Activated naive CD8-positive, alpha-beta T cell treated with anti-CD3 and anti-CD28 coated beads for 36 hours (primary cell): ENCODE data around the gene DEFB124. TPM values are rescaled to one million over a fixed set of nuclear protein-coding genes. Genes with fewer than 3 reads are reported as not detected.
"Not testable (repeated sequence)": the region's sequence is repeated elsewhere in the genome, so short reads cannot be mapped to it uniquely, and the experiment has no call there.

Experiments
- DNase-seq: peaks from one replicate; pipeline ENCODE4 v3.0.0; 2021
- H3K27ac Mint-ChIP-seq: one replicate; pipeline ENCODE4 v1.8.0; 2022; ENCODE audit warnings: mild to moderate bottlenecking, moderate library complexity, mixed read lengths
- H3K27me3 Mint-ChIP-seq: one replicate; pipeline ENCODE4 v1.8.0; 2022; ENCODE audit warnings: mild to moderate bottlenecking, mixed read lengths
- H3K36me3 Mint-ChIP-seq: one replicate; pipeline ENCODE4 v1.8.0; 2021; ENCODE audit warnings: mild to moderate bottlenecking, mixed read lengths
- H3K4me1 Mint-ChIP-seq: one replicate; pipeline ENCODE4 v1.8.0; 2021; ENCODE audit warnings: mixed read lengths
- H3K4me3 Mint-ChIP-seq: one replicate; pipeline ENCODE4 v1.8.0; 2022; ENCODE audit warnings: mild to moderate bottlenecking, moderate library complexity, mixed read lengths
- H3K9me3 Mint-ChIP-seq: one replicate; pipeline ENCODE4 v1.8.0; 2022; ENCODE audit warnings: mixed read lengths
- total RNA-seq, 2 experiments: library from RNA; stranded (reverse); gene quantifications; one replicate each; pipeline ENCODE4 v1.2.3, GENCODE V29; 2021

DEFB124 gene
- total RNA-seq, 2 experiments from 2014 or later = not detected

GRCh38 chr20:31472395-31473330 is 2.3 kb downstream of the DEFB124 start:
- no peak overlapping the region for H3K27ac Mint-ChIP-seq
- H3K4me3 Mint-ChIP-seq = no peak overlapping the region
- H3K4me1 Mint-ChIP-seq = peaks cover 14% of the 10 kb centered on the region
- H3K36me3 Mint-ChIP-seq = peaks cover 1% of the 10 kb centered on the region
- peaks cover 2% of the 10 kb centered on the region for H3K9me3 Mint-ChIP-seq
- peaks cover 40% of the 10 kb centered on the region for H3K27me3 Mint-ChIP-seq
- DNase-seq = no peak

DNA sequence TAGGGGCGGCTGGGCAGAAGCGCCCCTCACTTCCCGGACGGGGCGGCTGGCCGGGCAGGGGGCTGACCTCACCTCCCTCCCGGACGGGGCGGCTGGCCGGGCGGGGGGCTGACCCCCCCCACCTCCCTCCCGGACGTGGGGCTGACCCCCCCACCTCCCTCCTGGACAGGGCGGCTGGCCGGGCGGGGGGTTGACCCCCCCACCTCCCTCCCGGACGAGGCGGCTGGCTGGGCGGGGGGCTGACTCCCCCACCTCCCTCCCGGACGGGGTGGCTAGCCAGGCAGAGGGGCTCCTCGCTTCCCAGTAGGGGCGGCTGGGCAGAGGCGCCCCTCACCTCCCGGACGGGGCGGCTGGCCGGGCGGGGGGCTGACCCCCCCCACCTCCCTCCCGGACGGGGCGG is 4.0 kb downstream of the DEFB124 start:
- not testable (repeated sequence) for H3K27ac Mint-ChIP-seq, DNase-seq, H3K36me3 Mint-ChIP-seq, H3K9me3 Mint-ChIP-seq, H3K4me3 Mint-ChIP-seq
- H3K27me3 Mint-ChIP-seq = peaks cover 23% of the 10 kb centered on the region
- peaks cover 12% of the 10 kb centered on the region for H3K4me1 Mint-ChIP-seq

- H3K9me3 Mint-ChIP-seq = no peaks in the 10 kb centered on the region
- H3K4me3 Mint-ChIP-seq = no peak overlapping the region
- no peaks in the 10 kb centered on the region for H3K4me1 Mint-ChIP-seq
- DNase-seq = no peak
- H3K27me3 Mint-ChIP-seq = peaks cover 17% of the 10 kb centered on the region
- no peak overlapping the region for H3K27ac Mint-ChIP-seq
- H3K36me3 Mint-ChIP-seq = no peaks in the 10 kb centered on the region
These were observed 20.6 kb downstream of the DEFB124 start for GRCh38 chr20:31454361-31454760.

- peaks cover 1% of the 10 kb centered on the region for H3K9me3 Mint-ChIP-seq
- no peaks in the 10 kb centered on the region for H3K4me1 Mint-ChIP-seq
- no peak for DNase-seq
- no peaks in the 10 kb centered on the region for H3K36me3 Mint-ChIP-seq
- no peak overlapping the region for H3K4me3 Mint-ChIP-seq
- peaks cover 12% of the 10 kb centered on the region for H3K27me3 Mint-ChIP-seq
- H3K27ac Mint-ChIP-seq = no peak overlapping the region
These were observed 22.4 kb downstream of the DEFB124 start for GRCh38 chr20:31452575-31452974.

GRCh38 chr20:31449511-31450414 is 25.2 kb downstream of the DEFB124 start:
- no peak for DNase-seq
- H3K4me3 Mint-ChIP-seq = no peak overlapping the region
- H3K9me3 Mint-ChIP-seq = peaks cover 1% of the 10 kb centered on the region
- no peaks in the 10 kb centered on the region for H3K36me3 Mint-ChIP-seq
- no peak overlapping the region for H3K27ac Mint-ChIP-seq
- no peaks in the 10 kb centered on the region for H3K4me1 Mint-ChIP-seq
- peaks cover 8% of the 10 kb centered on the region for H3K27me3 Mint-ChIP-seq

DNA sequence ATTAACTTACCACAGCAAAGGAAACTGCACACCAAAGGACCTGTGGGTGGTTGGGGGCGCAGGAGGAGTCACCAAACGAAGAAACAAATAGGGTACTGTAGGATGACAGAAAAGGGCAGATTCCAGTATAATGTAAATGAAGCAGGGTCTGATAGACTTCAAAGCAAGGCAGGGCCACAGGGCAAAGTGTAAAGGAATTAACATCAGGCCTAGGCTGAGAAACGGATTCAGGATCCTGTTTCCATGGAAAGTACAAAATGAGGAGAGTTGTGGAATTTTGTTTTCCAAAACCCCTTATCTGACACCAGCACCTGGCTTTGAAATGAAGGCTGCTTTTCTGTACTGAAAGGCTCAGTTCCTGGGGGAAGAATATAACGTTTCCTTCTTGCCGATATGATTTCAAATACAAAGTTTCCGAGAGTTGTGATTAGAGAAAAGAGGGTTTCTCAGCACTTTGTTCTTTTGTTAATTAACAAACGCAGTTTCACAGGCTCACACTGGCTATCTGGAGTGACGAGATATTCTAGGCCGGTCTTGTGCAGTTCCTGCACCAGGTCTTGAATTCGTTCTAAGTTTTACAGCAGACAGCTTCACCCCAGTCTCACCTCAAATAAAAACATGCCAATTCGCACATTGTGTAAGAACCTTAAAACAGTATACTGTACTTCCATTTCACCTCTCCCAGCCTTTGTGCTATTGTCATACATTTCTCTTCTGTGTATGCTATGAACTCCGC is 28.7 kb downstream of the DEFB124 start:
- Mint-ChIP-seq H3K36me3 (no peaks in the 10 kb centered on the region), H3K4me1 (no peaks in the 10 kb centered on the region), H3K27me3 (peaks cover 5% of the 10 kb centered on the region), H3K27ac (no peak overlapping the region), H3K9me3 (peaks cover 1% of the 10 kb centered on the region), H3K4me3 (no peak overlapping the region)
- DNase-seq = no peak

DNA sequence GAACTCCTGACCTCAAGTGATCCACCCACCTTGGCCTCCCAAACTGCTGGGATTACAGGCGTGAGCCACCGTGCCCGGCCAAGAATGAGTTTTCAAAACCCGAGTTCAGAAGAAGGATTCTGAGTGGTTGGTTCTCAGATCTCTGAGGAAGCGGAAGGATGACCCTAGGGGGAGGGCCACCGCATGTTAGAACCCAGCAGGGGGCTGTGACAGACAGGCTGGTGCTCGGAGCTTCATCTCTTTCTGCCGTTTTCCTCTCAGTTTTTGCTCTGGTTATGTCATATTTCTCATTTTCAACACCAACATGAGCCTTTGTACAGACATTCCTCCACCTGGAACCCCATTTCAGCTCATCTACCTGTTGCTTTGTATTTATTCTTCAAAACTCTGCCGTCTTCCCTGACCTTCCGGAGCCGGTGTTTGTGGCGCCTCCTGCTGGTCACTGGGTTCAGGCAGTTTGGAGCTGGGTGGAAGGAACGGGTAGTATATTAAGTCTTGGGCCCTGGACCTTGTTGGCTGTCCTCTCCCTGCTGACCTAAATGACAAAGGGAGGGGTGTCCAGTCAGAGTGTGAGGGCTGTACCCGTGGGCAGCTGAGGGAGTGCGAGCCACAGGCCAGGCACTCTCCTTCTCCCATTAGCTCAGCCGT is 34.8 kb downstream of the DEFB124 start, which contains the start of gene DEFB123:
DEFB123 (plus strand) TSS at position 621 of the 648 bp plus-strand sequence. CDS start 67 bp downstream, outside the sequence.
- H3K4me1 Mint-ChIP-seq = no peaks in the 10 kb centered on the region
- no peaks in the 10 kb centered on the region for H3K27me3 Mint-ChIP-seq
- DNase-seq = no peak
- no peaks in the 10 kb centered on the region for H3K9me3 Mint-ChIP-seq
- no peaks in the 10 kb centered on the region for H3K36me3 Mint-ChIP-seq
- no peak within 1 kb of the TSS for H3K4me3 Mint-ChIP-seq
- H3K27ac Mint-ChIP-seq = no peak within 1 kb of the TSS

DNA sequence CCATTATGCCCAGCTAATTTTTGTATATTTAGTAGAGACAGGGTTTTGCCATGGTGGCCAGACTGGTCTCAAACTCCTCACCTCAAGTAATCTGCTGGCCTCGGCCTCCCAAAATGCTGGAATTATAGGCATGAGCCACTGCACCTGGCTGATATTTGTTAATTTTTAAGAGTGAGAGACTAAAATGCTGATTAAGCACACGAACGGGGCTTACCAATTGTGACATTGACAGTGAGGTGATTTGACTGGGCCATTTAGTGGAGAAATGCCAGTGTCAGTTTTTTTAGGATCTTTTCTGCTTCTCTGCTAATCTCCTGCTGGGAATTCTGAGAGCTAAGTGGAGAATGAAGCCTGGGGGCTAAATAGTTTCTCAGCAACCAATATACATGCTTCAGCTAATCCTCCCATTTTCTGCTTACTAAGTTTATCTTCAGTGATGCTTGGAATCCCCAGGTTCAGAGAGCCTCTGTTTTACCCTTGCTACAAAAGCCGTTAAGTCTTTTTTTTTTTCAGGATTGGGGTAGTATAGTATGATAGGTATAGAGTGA is 44.3 kb downstream of the DEFB124 start:
- DNase-seq = no peak
- peaks cover 27% of the 10 kb centered on the region for H3K27me3 Mint-ChIP-seq
- H3K27ac Mint-ChIP-seq = no peak overlapping the region
- H3K9me3 Mint-ChIP-seq = peaks cover 4% of the 10 kb centered on the region
- H3K36me3 Mint-ChIP-seq = no peaks in the 10 kb centered on the region
- H3K4me3 Mint-ChIP-seq = no peak overlapping the region
- no peaks in the 10 kb centered on the region for H3K4me1 Mint-ChIP-seq

GRCh38 chr20:31427576-31427975 is 47.4 kb downstream of the DEFB124 start:
- H3K4me3 Mint-ChIP-seq, H3K27ac Mint-ChIP-seq, H3K4me1 Mint-ChIP-seq, H3K9me3 Mint-ChIP-seq, DNase-seq, H3K36me3 Mint-ChIP-seq: not testable (repeated sequence)
- peaks cover 17% of the 10 kb centered on the region for H3K27me3 Mint-ChIP-seq

GRCh38 chr20:31426891-31427551 is 47.9 kb downstream of the DEFB124 start:
- not testable (repeated sequence) for H3K4me3 Mint-ChIP-seq
- peaks cover 11% of the 10 kb centered on the region for H3K27me3 Mint-ChIP-seq

DNA sequence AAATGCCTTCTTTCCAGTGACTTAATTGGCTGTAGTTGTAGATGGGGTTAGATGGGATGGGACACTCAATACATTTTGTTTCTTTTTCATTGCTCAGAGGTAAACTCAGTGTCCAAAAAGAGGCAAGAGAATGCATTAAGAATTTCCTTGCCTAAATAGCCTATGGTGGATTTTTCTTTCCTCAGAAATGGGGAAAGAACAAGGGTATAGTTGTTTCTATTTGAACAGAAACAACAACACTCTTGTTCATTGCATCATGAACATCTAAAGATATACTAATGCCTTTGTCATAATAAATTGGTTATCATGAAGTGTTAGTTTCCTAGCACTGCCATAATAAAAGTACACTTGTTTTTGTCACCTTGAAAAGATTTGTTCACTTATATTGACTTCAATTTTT is 49.1 kb downstream of the DEFB124 start:
- no peak overlapping the region for H3K4me3 Mint-ChIP-seq
- no peaks in the 10 kb centered on the region for H3K36me3 Mint-ChIP-seq
- peaks cover 4% of the 10 kb centered on the region for H3K9me3 Mint-ChIP-seq
- no peaks in the 10 kb centered on the region for H3K4me1 Mint-ChIP-seq
- peaks cover 9% of the 10 kb centered on the region for H3K27me3 Mint-ChIP-seq
- DNase-seq = no peak
- H3K27ac Mint-ChIP-seq = no peak overlapping the region

More at GRCh38 chr20:31426891-31427551, 47.9 kb downstream of the DEFB124 start:
- not testable (repeated sequence) for H3K9me3 Mint-ChIP-seq, H3K4me1 Mint-ChIP-seq, H3K27ac Mint-ChIP-seq, H3K36me3 Mint-ChIP-seq, DNase-seq

DNA sequence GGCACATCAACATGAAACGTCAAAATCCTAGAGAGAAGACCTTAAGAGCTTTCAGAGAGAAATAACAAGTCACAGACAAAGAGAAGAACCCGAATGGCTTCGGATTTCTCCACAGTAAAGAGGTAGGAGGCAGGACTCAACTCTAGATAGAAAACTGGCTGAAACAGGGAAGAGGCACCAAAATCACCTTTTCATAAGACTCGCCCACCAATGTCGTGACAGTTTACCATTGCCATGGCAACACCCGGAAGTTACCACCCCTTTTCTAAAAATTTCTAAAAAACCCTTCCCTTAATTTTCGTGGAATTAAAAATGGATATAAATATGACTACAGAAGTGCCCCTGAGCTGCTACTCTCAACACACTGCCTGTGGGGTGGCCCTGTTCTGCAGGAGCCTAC is 56.6 kb downstream of the DEFB124 start:
- Mint-ChIP-seq H3K4me3 (no peak overlapping the region), H3K9me3 (no peaks in the 10 kb centered on the region), H3K36me3 (no peaks in the 10 kb centered on the region), H3K27me3 (peaks cover 11% of the 10 kb centered on the region), H3K27ac (no peak overlapping the region), H3K4me1 (no peaks in the 10 kb centered on the region)
- no peak for DNase-seq

DNA sequence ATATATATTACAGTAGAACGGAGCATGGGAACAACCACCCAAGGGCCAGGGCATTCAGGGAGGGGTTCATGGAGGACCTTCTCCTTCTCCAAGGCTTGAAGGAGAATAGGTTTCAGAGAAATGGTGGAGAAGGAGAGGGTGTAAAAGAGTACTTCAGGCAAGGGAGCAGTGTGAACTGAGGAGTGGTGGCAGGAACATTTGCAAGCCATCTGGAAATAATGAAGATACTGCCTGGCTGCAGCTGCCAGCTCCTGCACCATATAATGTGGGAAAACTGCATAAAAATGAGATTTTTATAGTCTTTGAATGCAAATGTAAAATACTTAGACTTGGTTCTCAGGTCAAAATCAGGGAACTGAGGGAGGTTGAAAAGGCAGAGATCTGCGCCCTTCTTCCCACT is 59.3 kb downstream of the DEFB124 start:
- Mint-ChIP-seq H3K36me3 (no peaks in the 10 kb centered on the region), H3K4me1 (no peaks in the 10 kb centered on the region), H3K9me3 (no peaks in the 10 kb centered on the region), H3K4me3 (no peak overlapping the region), H3K27me3 (peaks cover 8% of the 10 kb centered on the region), H3K27ac (no peak overlapping the region)
- no peak for DNase-seq
